ENCODE results near the gene SFXN5.

- TF ChIP-seq, protein P1, sequence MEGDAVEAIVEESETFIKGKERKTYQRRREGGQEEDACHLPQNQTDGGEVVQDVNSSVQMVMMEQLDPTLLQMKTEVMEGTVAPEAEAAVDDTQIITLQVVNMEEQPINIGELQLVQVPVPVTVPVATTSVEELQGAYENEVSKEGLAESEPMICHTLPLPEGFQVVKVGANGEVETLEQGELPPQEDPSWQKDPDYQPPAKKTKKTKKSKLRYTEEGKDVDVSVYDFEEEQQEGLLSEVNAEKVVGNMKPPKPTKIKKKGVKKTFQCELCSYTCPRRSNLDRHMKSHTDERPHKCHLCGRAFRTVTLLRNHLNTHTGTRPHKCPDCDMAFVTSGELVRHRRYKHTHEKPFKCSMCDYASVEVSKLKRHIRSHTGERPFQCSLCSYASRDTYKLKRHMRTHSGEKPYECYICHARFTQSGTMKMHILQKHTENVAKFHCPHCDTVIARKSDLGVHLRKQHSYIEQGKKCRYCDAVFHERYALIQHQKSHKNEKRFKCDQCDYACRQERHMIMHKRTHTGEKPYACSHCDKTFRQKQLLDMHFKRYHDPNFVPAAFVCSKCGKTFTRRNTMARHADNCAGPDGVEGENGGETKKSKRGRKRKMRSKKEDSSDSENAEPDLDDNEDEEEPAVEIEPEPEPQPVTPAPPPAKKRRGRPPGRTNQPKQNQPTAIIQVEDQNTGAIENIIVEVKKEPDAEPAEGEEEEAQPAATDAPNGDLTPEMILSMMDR (IDR thresholded peaks at IDR 0.05; ENCODE audit: insufficient read depth, low read depth, low read length): no peak
- no peak for TF ChIP-seq EZH2 (IDR thresholded peaks at IDR 0.05; ENCODE audit: insufficient read depth, low read length)
These were observed 7.2 kb upstream of the SFXN5 start for GRCh38 chr2:73078457-73079411.
